ENCODE data around the gene BCAR3.

Gene BCAR3

DNA sequence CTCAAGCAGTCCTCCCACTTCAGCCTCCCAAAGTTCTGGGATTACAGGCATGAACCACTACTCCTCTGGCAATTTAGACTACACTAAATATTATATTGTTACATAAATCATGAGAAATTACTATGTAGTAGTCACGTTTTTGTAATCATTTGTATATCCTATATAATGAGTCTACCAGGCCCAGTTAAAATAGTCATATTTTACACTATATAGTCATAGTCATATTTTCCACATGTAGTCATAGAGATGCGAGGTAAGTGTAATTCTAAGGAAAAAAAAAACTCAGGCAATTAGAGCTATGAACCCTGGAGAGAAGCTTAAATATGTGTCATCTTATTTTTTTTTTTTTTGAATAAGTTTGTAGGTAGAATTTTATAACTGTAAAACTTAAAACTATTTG, 143.7 kb downstream of the BCAR3 start:
- no peak for DNase-seq (ENCODE audit: low read depth)

DNA sequence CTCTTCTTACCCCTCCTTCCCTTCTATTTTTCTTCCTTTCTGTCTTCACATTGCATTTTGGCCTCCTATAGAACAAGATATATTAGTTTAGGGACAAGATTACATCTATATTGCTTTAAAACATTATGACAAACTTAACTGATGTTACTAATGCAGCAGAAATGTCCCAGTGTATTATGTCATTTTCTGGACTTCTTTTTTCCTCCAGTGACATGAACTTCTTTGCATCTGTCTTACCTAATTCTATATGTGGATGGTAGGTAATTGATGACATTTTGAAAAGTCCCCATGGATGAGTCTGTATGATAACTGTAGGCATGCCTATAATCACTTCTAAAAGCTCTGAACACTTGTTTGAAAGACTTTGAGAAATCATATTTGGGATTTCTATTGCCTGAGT, 144.2 kb downstream of the BCAR3 start:
- no peak for DNase-seq (ENCODE audit: low read depth)

DNA sequence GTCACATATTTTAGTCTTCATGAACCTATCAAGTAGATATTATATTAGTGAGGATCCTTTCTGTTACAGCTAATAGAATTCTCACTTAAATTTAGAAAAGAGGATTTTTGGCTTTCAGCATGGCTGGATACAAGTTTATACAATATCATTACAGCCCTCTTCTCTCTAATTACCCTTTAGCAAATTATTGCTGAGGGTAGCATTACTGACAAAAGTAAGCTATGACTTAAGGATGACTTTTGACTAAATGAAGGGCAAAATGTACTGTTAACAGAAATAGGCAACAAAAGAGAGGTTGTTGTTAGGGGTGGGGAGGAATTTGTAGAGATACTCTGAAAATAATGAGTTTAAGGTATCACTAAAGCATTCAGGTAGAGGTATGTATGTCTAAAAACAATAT, 148.0 kb downstream of the BCAR3 start:
- DNase-seq (ENCODE audit: low read depth), result no peak

DNA sequence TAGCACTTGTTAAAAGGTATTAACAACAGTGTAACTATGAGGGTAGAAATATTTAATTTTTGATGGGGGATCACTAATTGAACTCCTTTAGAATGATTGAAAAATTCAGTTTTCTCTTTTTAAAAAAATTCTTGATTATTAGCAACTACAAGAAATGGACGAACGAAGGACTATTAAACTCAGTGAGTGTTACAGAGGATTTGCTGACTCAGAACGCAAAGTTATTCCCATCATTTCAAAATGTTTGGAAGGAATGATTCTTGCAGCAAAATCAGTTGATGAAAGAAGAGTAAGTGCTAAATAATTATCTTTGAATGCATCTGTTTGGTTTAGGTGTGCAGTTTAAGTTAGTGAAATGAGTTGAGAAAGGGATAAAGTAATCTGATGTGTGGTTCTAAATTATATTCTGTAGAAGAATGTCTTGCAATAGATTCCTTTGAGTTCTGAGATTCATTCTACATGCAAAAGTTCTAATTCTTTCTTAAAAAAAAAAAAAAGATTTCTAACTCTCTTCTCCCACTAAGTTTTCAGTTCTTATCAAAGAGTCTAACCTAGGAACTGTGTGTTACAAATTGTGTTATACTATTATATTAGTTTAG, 148.8 kb downstream of the BCAR3 start:
- no peak for DNase-seq (ENCODE audit: low read depth)

DNA sequence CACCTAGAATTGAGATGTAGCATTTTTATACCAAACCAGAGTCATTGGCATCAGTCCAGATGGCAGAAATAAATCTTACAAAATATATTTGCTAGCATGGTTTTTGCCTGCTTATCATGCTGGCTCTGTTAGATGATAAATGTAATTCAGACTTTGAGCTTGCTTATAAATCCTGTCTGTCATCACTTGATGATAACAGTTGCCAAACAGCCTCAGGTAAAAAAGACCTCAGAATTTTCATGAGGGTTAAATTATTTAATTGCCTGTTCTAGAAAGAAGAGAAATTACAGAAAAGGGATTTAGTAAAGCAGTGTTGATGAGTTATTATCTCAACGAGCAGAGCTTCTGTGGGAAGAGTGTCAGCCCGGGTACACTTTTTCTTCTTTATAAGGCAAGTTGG, 150.4 kb downstream of the BCAR3 start:
- no peak for DNase-seq (ENCODE audit: low read depth)

DNA sequence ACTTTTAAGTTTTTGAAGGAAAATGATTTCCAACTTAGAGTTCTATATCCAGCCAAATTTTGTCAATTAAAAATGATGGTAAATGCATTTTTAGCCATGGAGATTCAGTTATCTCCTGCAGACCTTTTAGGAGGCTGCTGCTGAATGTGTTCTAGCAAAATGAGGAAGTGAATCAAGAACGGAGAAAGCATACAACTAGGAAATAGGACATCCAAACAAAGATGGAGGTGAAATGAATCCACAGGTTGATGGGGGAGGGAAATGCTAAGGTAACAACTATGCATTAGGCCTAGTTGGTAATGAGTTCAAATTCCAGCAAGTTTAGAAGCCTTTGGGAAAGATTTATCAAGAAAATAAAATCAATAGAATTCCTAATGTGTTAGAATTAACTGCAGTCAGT, 153.2 kb downstream of the BCAR3 start:
- DNase-seq (ENCODE audit: low read depth), result no peak

DNA sequence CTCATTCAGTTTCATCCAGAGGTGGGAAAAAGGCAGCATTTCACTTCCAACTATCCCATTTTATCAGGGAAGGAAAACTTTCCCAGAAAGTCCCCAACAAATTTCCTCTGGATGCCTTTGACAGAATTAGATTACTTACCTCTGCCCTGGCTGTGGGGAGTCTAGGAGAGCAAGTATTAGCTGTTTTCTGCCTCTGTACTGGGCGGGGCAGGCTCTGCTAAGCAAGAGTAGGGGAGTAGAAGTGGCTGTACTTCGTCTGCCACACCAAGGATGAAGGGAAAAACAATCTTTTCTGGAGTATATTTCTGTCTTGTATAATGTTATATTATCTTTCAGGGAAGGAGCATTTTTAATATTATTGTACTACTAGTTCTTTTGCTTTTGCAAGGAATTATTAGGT, 155.2 kb downstream of the BCAR3 start:
- no peak for DNase-seq (ENCODE audit: low read depth)

DNA sequence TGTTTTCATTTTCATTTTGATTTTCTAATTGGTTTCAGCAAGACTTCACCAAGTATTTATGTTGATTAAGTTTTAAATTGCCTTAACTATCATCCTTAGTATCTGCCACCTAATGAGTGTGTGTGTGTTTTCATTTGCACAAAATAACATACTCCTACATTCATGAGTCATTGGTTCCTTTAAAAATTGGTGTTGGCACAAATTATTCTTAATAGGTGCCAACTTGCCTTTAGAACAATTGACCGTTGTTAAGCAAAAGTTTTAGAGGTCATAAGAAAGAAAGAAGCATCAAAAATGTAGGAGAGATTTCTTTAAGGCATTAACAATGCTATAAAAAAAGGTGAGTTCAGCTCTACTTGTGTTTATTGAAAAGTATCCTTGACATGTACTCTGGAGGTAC, 156.2 kb downstream of the BCAR3 start:
- no peak for DNase-seq (ENCODE audit: low read depth)

DNA sequence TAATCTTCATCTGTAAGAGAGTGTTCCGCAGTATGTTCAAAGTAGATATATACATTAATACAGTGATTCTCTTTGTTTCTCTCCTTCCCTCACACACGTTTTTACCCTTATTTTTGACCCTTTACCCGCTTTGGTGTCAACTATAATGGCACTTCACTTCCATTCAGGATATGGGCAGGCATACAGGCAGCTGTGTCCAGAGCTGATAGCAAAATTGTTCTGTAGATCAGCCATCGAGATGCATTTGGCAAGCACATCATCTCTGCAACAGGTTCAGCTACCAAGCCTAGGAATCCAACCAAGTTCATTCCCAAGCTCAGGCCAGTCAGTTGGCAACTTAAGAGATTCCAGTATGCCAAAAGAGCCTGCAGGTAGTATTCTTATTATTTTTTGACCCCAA, 158.9 kb downstream of the BCAR3 start:
- DNase-seq (ENCODE audit: low read depth), result peak; percentile 26

DNA sequence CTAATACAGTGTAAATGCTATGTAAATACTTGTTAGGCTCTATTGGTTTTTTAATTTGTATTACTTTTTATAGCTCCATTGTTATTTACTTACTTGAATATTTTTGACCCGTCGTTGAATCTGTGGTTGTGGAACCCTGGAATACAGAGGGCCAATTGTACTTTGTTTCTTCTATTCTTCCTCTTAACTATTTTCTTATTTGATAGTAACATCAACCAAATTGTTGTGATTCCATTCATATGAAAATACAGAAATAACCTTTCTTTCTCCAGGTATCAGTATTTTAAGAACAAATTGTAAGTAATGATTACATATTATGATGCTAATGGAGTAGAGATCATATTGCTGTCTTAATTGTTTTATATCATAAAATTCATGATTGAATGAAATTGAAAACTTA, 160.0 kb downstream of the BCAR3 start:
- no peak for DNase-seq (ENCODE audit: low read depth)

DNA sequence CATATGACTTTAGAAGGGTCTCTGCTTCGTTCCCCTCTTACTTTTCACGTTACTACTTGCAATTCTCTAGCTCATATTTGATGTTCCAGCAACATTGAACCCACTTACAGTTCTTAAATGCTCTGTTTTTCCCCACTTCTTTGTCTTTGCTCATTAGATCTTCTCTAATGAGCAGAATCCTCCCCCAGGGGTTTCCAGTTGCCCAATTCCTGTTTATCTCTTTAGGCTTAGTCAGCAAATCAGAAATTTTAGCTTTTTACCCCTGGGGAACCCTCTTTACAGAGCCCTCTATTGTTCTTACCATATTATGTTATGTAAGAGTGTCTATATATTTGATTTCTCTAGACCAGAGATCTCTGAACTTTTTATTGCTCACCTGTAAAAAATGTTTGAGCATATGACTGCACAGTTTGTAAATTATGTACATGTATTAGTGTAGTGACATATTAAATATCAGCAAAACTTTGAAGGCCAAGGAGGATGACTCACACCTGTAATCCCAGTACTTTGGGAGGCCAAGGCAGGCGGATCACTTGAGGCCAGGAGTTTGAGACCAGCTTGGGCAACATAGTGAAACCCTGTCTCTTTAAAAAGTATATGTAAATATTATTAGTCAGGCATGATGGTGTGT, 162.3 kb downstream of the BCAR3 start:
- DNase-seq (ENCODE audit: low read depth), result no peak

DNA sequence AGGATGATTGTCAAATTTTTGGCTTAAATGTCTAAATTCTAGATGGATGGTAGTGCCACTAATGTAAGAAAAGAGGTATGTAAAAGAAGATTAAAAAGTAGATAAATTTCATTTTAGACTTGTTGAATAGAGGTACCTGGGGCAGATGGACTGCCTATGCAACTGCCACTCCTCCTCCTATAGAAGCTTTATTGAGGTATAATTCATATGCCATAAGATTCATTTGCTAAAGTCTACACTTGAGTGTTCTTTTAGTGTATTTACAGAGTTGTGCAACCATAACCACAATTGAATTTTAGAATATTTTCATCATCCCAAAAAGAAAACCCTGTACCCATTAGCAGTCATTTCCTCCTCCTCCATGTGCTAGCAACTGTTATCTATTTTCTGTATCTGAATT, 163.1 kb downstream of the BCAR3 start:
- DNase-seq (ENCODE audit: low read depth), result no peak

DNA sequence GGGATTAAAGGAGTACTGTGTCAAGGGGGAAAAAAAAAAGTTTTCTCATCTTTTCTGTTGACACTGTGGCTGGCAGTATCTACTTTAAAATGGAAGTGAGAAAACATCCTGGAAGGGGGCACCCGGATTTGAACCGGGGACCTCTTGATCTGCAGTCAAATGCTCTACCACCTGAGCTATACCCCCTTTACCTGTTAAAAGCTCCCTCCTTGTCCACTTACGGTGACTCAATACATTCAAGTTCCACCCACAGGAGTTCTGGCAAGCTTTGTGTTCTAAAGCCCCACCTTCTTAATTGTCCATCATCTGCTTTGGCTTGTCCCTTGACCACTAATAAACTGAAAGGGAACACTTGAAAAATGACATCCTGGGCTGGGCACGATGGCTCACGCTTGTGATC, 165.5 kb downstream of the BCAR3 start:
- DNase-seq (ENCODE audit: low read depth), result no peak
